Activated T-helper 1 cell treated with anti-CD3 and anti-CD28 coated beads, Interleukin-2, amount 50 U/mL, for 16 hours (primary cell): ENCODE results near the gene CIART.

ENCODE experiments used
- DNase-seq, 2 donors: peaks; one replicate each; pipeline ENCODE4 v3.0.0-alpha.2; 2020; ENCODE audit warnings: low read depth in 1 of 2, low spot score in 1 of 2

The CIART gene

GRCh38 chr1:150259758-150260669 is 22.3 kb upstream of the CIART start:
- no peak for DNase-seq

GRCh38 chr1:150261367-150261766 is 21.0 kb upstream of the CIART start:
- no peak for DNase-seq

GRCh38 chr1:150262388-150263320 is 19.7 kb upstream of the CIART start:
- no peak for DNase-seq

- DNase-seq, result no peak
These were observed 18.8 kb upstream of the CIART start for GRCh38 chr1:150263549-150263948.

GRCh38 chr1:150267896-150268295 is 14.5 kb upstream of the CIART start:
- DNase-seq, result no peak

GRCh38 chr1:150268340-150268704 is 14.0 kb upstream of the CIART start:
- peak in 1 of 2 donors; percentile 13 for DNase-seq

- peak; percentile 82 to 83 for DNase-seq
These were observed 13.5 kb upstream of the CIART start, which contains the start of gene APH1A for GRCh38 chr1:150268705-150269403. Gene APH1A (minus strand): TSS chr1:150269016. CDS start chr1:150268810, 206 bp downstream.

GRCh38 chr1:150269451-150269850 is 12.9 kb upstream of the CIART start:
- DNase-seq, result no peak

- DNase-seq, result no peak
These were observed 10.9 kb upstream of the CIART start for GRCh38 chr1:150271291-150271959.

- no peak for DNase-seq
These were observed 9.0 kb upstream of the CIART start for GRCh38 chr1:150273311-150273710.

- DNase-seq, result no peak
These were observed 2.1 kb upstream of the CIART start for GRCh38 chr1:150280138-150280707.

GRCh38 chr1:150281221-150281757 is 1.1 kb upstream of the CIART start:
- peak in 1 of 2 donors; percentile 22 for DNase-seq

- no peak for DNase-seq
These were observed 204 bp downstream of the CIART start for GRCh38 chr1:150282558-150282958.

GRCh38 chr1:150283260-150283659 is 906 bp downstream of the CIART start:
- DNase-seq, result no peak

- DNase-seq, result no peak
These were observed 6.0 kb downstream of the CIART start for GRCh38 chr1:150288382-150288781.

- DNase-seq, result no peak
These were observed 6.5 kb downstream of the CIART start for GRCh38 chr1:150288822-150289221.

GRCh38 chr1:150293433-150294253 is 11.3 kb downstream of the CIART start, which contains the start of gene MRPS21:
Gene MRPS21 (plus strand): TSS chr1:150293861. CDS start chr1:150294367, 506 bp downstream.
- peak; percentile 73 for DNase-seq

- DNase-seq, result no peak
These were observed 13.1 kb downstream of the CIART start for GRCh38 chr1:150295476-150295875.

GRCh38 chr1:150299716-150300115 is 17.4 kb downstream of the CIART start:
- DNase-seq, result no peak
